Measurements from ENCODE around the gene LRRC63. TPM values are rescaled to one million over a fixed set of nuclear protein-coding genes. Genes with fewer than 3 reads are reported as not detected.

The LRRC63 gene
- total RNA-seq, 1 donor from 2014 or later, result not detected

- no peaks in the 10 kb centered on the region for H3K9me3 Mint-ChIP-seq (ENCODE audit: unreplicated experiment)
- no peaks in the 10 kb centered on the region for H3K4me1 Mint-ChIP-seq (ENCODE audit: low read depth, unreplicated experiment)
- no peak for DNase-seq
- H3K27ac Mint-ChIP-seq (ENCODE audit: unreplicated experiment), result no peak overlapping the region
- TF ChIP-seq CTCF (IDR thresholded peaks at IDR 0.05; ENCODE audit: partially characterized antibody, unreplicated experiment), result no peak
- H3K27me3 Mint-ChIP-seq (ENCODE audit: unreplicated experiment), result no peaks in the 10 kb centered on the region
- no peak overlapping the region for H3K4me3 Mint-ChIP-seq (ENCODE audit: unreplicated experiment)
- peaks cover 4% of the 10 kb centered on the region for H3K36me3 Mint-ChIP-seq (ENCODE audit: unreplicated experiment)
Observed at GRCh38 chr13:46295491-46296114, 83.9 kb downstream of the LRRC63 start.

- Mint-ChIP-seq H3K4me3 (ENCODE audit: unreplicated experiment) (no peak overlapping the region), H3K27me3 (ENCODE audit: unreplicated experiment) (no peaks in the 10 kb centered on the region), H3K36me3 (ENCODE audit: unreplicated experiment) (peaks cover 4% of the 10 kb centered on the region), H3K9me3 (ENCODE audit: unreplicated experiment) (no peaks in the 10 kb centered on the region), H3K27ac (ENCODE audit: unreplicated experiment) (no peak overlapping the region), H3K4me1 (ENCODE audit: low read depth, unreplicated experiment) (no peaks in the 10 kb centered on the region)
- DNase-seq, result no peak
- no peak for TF ChIP-seq CTCF (IDR thresholded peaks at IDR 0.05; ENCODE audit: partially characterized antibody, unreplicated experiment)
Observed at GRCh38 chr13:46296115-46296822, 84.5 kb downstream of the LRRC63 start.

GRCh38 chr13:46296921-46297320 lies 85.2 kb downstream of the LRRC63 start:
- no peaks in the 10 kb centered on the region for H3K4me1 Mint-ChIP-seq (ENCODE audit: low read depth, unreplicated experiment)
- no peak for TF ChIP-seq CTCF (IDR thresholded peaks at IDR 0.05; ENCODE audit: partially characterized antibody, unreplicated experiment)
- no peaks in the 10 kb centered on the region for H3K9me3 Mint-ChIP-seq (ENCODE audit: unreplicated experiment)
- no peak overlapping the region for H3K4me3 Mint-ChIP-seq (ENCODE audit: unreplicated experiment)
- no peak overlapping the region for H3K27ac Mint-ChIP-seq (ENCODE audit: unreplicated experiment)
- no peaks in the 10 kb centered on the region for H3K27me3 Mint-ChIP-seq (ENCODE audit: unreplicated experiment)
- peaks cover 4% of the 10 kb centered on the region for H3K36me3 Mint-ChIP-seq (ENCODE audit: unreplicated experiment)
- no peak for DNase-seq

GRCh38 chr13:46297361-46297811 lies 85.7 kb downstream of the LRRC63 start:
- Mint-ChIP-seq H3K4me3 (ENCODE audit: unreplicated experiment) (no peak overlapping the region), H3K27me3 (ENCODE audit: unreplicated experiment) (no peaks in the 10 kb centered on the region), H3K36me3 (ENCODE audit: unreplicated experiment) (peaks cover 4% of the 10 kb centered on the region), H3K27ac (ENCODE audit: unreplicated experiment) (no peak overlapping the region), H3K9me3 (ENCODE audit: unreplicated experiment) (no peaks in the 10 kb centered on the region), H3K4me1 (ENCODE audit: low read depth, unreplicated experiment) (no peaks in the 10 kb centered on the region)
- DNase-seq, result no peak
- no peak for TF ChIP-seq CTCF (IDR thresholded peaks at IDR 0.05; ENCODE audit: partially characterized antibody, unreplicated experiment)

GRCh38 chr13:46303742-46304385 lies 92.1 kb downstream of the LRRC63 start:
- H3K9me3 Mint-ChIP-seq (ENCODE audit: unreplicated experiment), result peaks cover 1% of the 10 kb centered on the region
- H3K4me3 Mint-ChIP-seq (ENCODE audit: unreplicated experiment), result no peak overlapping the region
- no peaks in the 10 kb centered on the region for H3K4me1 Mint-ChIP-seq (ENCODE audit: low read depth, unreplicated experiment)
- TF ChIP-seq CTCF (IDR thresholded peaks at IDR 0.05; ENCODE audit: partially characterized antibody, unreplicated experiment), result no peak
- H3K27ac Mint-ChIP-seq (ENCODE audit: unreplicated experiment), result no peak overlapping the region
- H3K36me3 Mint-ChIP-seq (ENCODE audit: unreplicated experiment), result peaks cover 2% of the 10 kb centered on the region
- DNase-seq, result no peak
- H3K27me3 Mint-ChIP-seq (ENCODE audit: unreplicated experiment), result no peaks in the 10 kb centered on the region
